ENCODE measurements around the gene MRPL24. TPM values are rescaled to one million over a fixed set of nuclear protein-coding genes. Genes with fewer than 3 reads are reported as not detected.

Gene MRPL24
- polyA plus RNA-seq, 2 of the 4 experiments (the other 2 are of a cell fraction) = 170 to 198 TPM

- Histone ChIP-seq H3K9me3 (no peaks in the 10 kb centered on the region), H3K27ac (no peak overlapping the region), H3K4me2 (no peak overlapping the region), H3K4me1 (peaks cover 29% of the 10 kb centered on the region), H3K4me3 (no peak overlapping the region)
- ChIA-PET CTCF (interaction anchor here (0.9 to 52.1 kb wide), 3 partner anchors 3 to 69 kb away, joined by 3 to 2258 read pairs (median 2258); partner anchors contain the start of genes CRABP2, ISG20L2, METTL25B and NES), POLR2A (no interaction called here)
- DNase-seq (ENCODE audit: low read depth in 1 of 2, low spot score in 1 of 2) = no peak
- ATAC-seq = no peak
- 90% methylated on average over 8 of the region's 8 CpGs for WGBS (ENCODE audit: missing lambda C conversion rate)
- no peak for FAIRE-seq
- TF ChIP-seq HOXB5 (CRISPR knock-in tag; IDR thresholded peaks at IDR 0.05) = no peak
- TF ChIP-seq ESRRA (IDR thresholded peaks at IDR 0.05; ENCODE audit: borderline replicate concordance, low read length) = no peak
- no peak for TF ChIP-seq JUNB (IDR thresholded peaks at IDR 0.05)
- TF ChIP-seq ZC3H11A (IDR thresholded peaks at IDR 0.05) = no peak
- TF ChIP-seq SREBF2 (IDR thresholded peaks at IDR 0.05) = no peak
- no peak for TF ChIP-seq USF2 (IDR thresholded peaks at IDR 0.05)
- no peak for TF ChIP-seq EHMT2 (IDR thresholded peaks at IDR 0.05; ENCODE audit: low read depth)
- TF ChIP-seq KDM5A (IDR thresholded peaks at IDR 0.05) = no peak
- no peak for TF ChIP-seq PHF8 (IDR thresholded peaks at IDR 0.05; ENCODE audit: borderline replicate concordance, low read depth)
- TF ChIP-seq CHD4 (IDR thresholded peaks at IDR 0.05; ENCODE audit: borderline replicate concordance) = no peak
- no peak for TF ChIP-seq RFX5 (IDR thresholded peaks at IDR 0.05)
- no peak for TF ChIP-seq NR3C1 (IDR thresholded peaks at IDR 0.05)
- no peak for TF ChIP-seq RARB (CRISPR knock-in tag; IDR thresholded peaks at IDR 0.05)
- TF ChIP-seq POLR2A (IDR thresholded peaks at IDR 0.05; ENCODE audit: low read length) = no peak
- TF ChIP-seq MYC (IDR thresholded peaks at IDR 0.05; ENCODE audit: borderline replicate concordance, low read length) = no peak
- no peak for TF ChIP-seq MAX (IDR thresholded peaks at IDR 0.05)
Measured at GRCh38 chr1:156696755-156697154, 44.1 kb downstream of the MRPL24 start.

GRCh38 chr1:156694690-156694962 lies 46.3 kb downstream of the MRPL24 start:
- POLR2A ChIA-PET = interaction anchor here (0.7 kb wide), 1 partner anchor 111 kb away, joined by 3 read pairs; no protein-coding TSS in a partner anchor
- H3K9me3 ChIP-seq = no peaks in the 10 kb centered on the region
- H3K27ac ChIP-seq = peak overlapping the region in 1 of 2 experiments; percentile 23; a peak in 2 of 6 replicates
- CTCF ChIA-PET = interaction anchor here (0.7 to 52.1 kb wide), 7 partner anchors 18 to 227 kb away, joined by 3 to 2258 read pairs (median 4); partner anchors contain the start of genes CRABP2, ISG20L2, METTL25B and NES
- FAIRE-seq (no peak), ATAC-seq (no peak), DNase-seq (ENCODE audit: low read depth in 1 of 2, low spot score in 1 of 2) (no peak)
- H3K4me1 ChIP-seq = peaks cover 44% of the 10 kb centered on the region
- H3K4me2 ChIP-seq = no peak overlapping the region
- H3K4me3 ChIP-seq = no peak overlapping the region
- 89% methylated on average over 5 of the region's 5 CpGs for WGBS (ENCODE audit: missing lambda C conversion rate)
- TF ChIP-seq KDM1A (IDR thresholded peaks at IDR 0.05; ENCODE audit: low read depth) (no peak), MYC (IDR thresholded peaks at IDR 0.05; ENCODE audit: borderline replicate concordance, low read length) (no peak), ZSCAN20 (CRISPR knock-in tag; IDR thresholded peaks at IDR 0.05) (no peak), JUNB (IDR thresholded peaks at IDR 0.05) (no peak)

- peak overlapping the region in 1 of 2 experiments; percentile 23; a peak in 2 of 6 replicates for H3K27ac ChIP-seq
- H3K4me2 ChIP-seq = no peak overlapping the region
- no peak for FAIRE-seq
- ATAC-seq = peak in 1 of 2 experiments; percentile 7; a peak in 2 of 6 replicates
- no peak overlapping the region for H3K4me3 ChIP-seq
- CTCF ChIA-PET = interaction anchor here (0.7 to 52.1 kb wide), 9 partner anchors 10 to 228 kb away, joined by 3 to 2258 read pairs (median 4); partner anchors contain the start of genes CRABP2, ISG20L2, METTL25B and NES
- H3K9me3 ChIP-seq = no peaks in the 10 kb centered on the region
- WGBS (ENCODE audit: missing lambda C conversion rate) = 72% methylated on average over 11 of the region's 12 CpGs
- DNase-seq (ENCODE audit: low read depth in 1 of 2, low spot score in 1 of 2) = peak in 1 of 2 experiments; percentile 34
- POLR2A ChIA-PET = interaction anchor here (0.7 to 0.9 kb wide), 2 partner anchors 17 to 111 kb away, joined by 3 read pairs; no protein-coding TSS in a partner anchor
- TF ChIP-seq MAZ (IDR thresholded peaks at IDR 0.05; ENCODE audit: borderline replicate concordance, low read depth, low read length) = no peak
- TF ChIP-seq ZNF302 (CRISPR knock-in tag; IDR thresholded peaks at IDR 0.05) = no peak
- TF ChIP-seq HEYL (CRISPR knock-in tag; IDR thresholded peaks at IDR 0.05) = no peak
- TF ChIP-seq ZSCAN20 (CRISPR knock-in tag; IDR thresholded peaks at IDR 0.05) = no peak
- no peak for TF ChIP-seq HOXB5 (CRISPR knock-in tag; IDR thresholded peaks at IDR 0.05)
- TF ChIP-seq USF2 (IDR thresholded peaks at IDR 0.05) = no peak
- no peak for TF ChIP-seq HMGXB4 (CRISPR knock-in tag; IDR thresholded peaks at IDR 0.05; ENCODE audit: borderline replicate concordance)
- no peak for TF ChIP-seq ATOH8 (CRISPR knock-in tag; IDR thresholded peaks at IDR 0.05; ENCODE audit: low read depth)
- TF ChIP-seq EHF (CRISPR knock-in tag; IDR thresholded peaks at IDR 0.05) = no peak
- TF ChIP-seq MAX (IDR thresholded peaks at IDR 0.05) = no peak
- TF ChIP-seq GATA3 (IDR thresholded peaks at IDR 0.05; ENCODE audit: borderline replicate concordance) = no peak
- H3K4me1 ChIP-seq = peaks cover 44% of the 10 kb centered on the region
Measured at GRCh38 chr1:156693848-156694689, 46.8 kb downstream of the MRPL24 start.

Measured in A549 (cell line).